Renal pelvis (tissue), 4 donors: ENCODE measurements around the gene LMO7. TPM values are rescaled to one million over a fixed set of nuclear protein-coding genes. Genes with fewer than 3 reads are reported as not detected.
A peak's percentile ranks its signal among the peaks of the same experiment; 100 is the strongest.

Source experiments
- DNase-seq: peaks from one replicate; pipeline ENCODE4 v3.0.0-alpha.2; 2013
- polyA plus RNA-seq, 3 donors: library from polyadenylated mRNA; unstranded; fragments of 120-200 nt; gene quantifications; one replicate each; pipeline ENCODE4 v1.2.1, GENCODE V29; 2013; ENCODE audit not compliant: insufficient read length in 3 of 3

LMO7 gene
- polyA plus RNA-seq, 3 donors: 84.7 to 101 (median 88.0) TPM

DNA sequence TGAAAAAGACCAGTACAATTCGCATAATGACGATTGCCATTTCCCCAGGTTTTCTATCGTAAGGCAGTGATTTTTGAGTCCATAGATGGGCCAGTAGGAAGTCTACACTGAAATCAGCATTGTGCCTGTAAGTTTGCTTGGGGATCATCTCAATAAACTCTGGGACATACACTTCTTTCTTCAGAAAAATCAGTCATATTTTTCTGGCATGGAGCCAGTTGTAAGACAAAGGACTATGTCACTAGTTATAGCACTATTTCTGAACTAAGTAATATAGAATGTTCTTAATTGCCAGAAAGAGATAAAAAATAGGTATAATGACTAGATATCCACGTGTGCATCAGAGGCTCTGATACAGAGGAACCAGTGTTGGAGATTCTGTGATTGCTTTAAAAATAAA, 243.5 kb downstream of the LMO7 start:
- DNase-seq: no peak

DNA sequence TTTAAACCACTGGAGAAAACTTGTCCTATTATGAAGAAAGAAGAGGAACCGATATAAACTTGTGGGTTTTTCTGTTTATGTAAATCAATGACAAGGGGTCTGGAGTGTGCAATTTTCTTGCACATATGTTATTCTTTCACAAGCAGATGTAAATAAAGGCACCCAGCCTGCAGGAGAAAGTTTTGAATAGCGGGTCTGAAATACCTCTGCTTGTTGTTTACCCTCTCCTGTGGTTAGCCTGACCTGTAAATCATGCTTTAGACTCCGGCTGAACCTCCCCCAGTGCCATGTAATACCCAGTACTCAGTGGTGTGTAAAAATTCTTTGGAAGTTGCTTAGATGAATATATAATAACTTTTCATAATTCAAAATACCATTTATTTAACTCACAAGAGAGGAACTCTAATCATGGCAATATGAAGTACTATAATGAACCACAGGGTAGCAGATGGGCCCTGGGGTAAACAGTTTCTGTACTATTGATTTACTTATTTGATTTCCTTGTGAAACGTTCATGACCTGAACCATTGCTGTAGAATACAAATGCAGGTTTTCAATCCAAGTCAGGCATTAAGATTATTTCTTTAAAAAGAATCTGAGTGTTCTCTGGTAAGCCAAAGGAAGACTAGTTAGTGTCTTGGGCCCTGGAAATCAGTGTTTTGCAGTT, 245.1 kb downstream of the LMO7 start:
- no peak for DNase-seq

DNA sequence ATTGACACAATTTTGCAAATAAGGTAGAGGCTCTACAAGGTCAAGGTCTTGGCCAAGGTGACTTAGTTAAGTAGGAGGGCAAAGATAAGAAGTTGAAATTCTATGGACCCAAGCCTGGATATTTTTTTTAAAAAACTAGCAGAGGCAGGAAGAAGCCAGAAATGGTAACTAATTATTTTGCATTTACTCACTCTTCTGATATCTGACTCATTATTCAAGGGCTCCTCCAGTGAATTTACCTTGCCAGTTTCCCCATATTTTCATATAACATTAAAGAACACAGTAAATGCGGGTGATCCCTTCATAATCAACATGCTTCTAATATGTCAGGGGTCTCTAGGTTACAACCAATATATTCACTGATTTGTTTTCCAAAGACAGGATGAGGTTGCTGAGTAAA, 246.1 kb downstream of the LMO7 start:
- DNase-seq: no peak

DNA sequence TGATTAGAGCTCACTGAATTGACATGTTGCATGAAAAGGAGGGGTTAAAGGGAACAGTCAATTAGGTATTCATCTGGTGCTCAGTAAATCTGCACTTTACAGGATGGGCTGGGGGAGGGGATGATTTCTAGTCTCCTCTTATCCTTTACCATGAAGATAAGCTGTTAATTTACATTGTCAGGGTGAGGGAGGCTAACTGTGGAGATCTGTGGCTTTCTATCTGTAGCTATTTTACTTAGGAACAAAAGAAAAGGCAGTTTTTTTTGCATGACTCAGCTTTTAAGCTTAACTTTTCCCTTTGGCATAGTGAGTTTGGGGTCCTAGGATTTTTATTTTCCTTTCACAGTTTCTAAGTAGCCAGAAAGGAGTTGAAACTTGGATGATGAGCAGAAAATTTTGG, 253.3 kb downstream of the LMO7 start:
- no peak for DNase-seq

DNA sequence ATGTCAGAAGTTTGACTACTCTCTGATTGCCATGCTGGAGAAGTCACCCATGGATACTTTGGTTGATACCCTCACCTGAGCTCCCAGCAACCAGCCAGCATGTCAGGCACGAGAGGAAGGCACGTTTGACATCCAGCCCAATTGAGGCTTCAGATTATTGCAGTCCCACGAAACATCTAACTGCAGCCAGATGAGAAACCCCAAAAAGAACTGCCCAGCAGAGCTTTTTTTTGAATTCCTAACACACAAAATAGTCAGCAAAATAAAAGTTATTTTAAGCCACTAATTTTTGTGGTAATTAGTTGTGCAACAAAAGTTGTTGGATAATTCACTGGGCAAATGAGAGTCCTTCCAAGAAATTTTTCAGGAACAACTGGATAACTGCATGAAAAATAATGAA, 259.0 kb downstream of the LMO7 start:
- no peak for DNase-seq

DNA sequence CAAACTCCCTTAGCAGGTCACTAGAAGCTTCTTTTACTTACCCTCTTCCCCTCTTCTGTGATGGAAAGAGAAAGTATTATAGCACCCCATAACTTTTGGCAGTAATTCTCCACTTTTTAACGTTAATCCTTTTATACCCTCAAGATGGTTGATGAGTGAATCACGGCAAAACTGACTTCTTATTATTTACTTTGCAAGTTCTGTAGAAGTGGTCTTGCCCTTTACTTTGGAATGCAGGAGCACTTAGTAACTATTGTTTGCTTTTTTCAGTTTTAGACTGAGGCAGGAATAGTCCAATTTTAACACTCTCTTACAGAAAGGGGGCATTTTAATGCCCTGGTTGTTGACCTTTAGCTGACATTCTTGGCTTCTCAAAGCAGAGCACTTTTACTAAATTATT, 260.1 kb downstream of the LMO7 start:
- no peak for DNase-seq

DNA sequence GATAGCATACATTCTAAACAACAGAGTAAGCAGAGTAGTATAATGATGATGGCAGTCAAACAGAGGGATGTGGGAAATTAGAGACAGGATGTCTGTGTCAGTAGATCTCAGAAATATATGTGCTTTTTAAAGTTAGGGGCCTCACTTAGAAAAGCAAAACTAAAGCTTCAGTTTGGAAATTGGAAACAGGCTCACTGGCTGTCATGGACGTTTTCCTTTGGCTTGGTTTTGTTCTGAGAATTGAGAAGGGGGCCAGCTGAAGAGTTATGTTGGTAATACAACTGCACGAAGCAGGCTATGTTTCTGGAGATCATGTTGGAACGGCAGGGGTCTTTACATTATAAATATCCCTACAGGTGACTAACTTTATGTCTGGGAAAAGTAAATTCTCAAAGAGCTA, 261.3 kb downstream of the LMO7 start:
- no peak for DNase-seq

DNA sequence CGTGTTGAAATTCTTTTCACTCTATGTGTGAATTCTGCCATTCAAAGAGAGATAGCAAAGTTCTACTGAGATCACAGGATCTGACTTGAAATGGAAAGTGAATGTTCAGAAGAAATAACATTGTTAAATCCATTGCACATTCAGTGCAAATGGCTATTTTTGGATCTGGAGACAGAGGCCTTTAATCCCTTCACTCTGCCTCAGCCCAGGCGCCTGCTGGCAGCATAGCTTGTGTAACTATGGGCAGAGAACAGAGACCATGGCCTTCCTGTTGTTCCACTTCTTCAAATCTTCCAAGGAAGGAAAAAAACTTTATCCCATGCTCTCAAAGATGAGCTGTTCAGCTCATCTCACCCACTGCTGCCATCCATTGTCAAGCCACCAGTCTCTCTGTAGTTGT, 265.4 kb downstream of the LMO7 start:
- DNase-seq: no peak

DNA sequence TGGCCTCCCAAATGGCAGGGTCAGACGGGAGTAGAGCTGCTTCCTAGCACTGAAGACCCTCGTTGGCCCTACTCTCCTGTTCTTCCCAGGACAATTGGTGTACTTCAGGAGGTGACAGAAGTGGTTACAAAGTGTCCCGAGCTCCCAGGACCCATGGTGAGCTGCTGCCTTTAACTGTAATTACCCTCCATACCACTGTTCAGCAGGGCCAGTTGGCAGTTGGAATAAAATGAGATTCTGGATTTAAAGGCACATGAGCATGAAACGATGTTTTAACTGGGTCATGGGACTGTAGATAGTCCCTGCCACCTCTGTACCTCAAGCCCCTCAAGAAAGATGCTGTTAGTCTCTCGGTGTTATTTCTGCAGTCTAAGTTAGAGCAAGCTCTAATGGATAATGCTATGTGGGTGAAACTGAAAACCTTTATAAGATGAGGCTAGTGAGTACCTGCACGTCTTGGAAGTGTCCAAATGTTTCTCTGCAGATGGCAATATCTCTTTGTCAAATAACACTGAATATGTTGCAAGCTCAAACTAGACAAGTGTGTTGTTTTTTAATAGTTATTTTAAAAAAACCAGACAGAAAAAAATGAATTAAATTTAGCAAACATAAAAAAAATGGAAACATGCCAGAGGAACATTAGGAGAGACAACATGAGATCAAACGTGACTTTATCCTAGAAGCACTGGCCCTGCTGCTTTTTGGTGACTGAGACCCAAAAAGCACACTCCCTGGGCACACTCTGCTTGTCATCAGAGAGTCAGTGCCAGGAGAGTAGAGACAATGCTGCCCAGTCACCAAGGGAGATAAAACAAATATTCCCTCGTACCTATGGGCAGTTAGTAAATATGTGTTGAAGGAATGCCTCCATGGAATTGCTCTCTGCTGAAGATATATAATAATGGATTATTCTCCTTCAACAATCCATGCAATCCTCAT, 266.3 kb downstream of the LMO7 start:
- DNase-seq: no peak

DNA sequence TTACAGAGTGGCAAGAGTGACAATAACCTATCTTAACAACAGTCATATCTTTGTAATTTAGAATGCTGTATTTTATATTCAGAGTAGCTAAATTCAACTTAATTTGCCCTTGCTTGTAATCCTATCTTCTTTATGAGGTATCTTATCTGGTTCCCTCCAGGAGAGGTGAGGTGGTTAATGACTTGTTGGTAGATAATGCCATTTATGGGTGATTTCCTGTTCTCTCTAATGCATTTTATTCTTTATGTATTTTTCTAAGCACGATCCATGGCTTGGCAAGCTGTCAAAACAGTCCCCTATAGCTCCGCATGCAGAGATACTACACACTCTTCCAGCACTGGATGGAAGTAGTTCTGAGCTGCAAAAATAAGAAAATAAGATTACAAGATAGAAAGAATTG, 267.9 kb downstream of the LMO7 start:
- no peak for DNase-seq

DNA sequence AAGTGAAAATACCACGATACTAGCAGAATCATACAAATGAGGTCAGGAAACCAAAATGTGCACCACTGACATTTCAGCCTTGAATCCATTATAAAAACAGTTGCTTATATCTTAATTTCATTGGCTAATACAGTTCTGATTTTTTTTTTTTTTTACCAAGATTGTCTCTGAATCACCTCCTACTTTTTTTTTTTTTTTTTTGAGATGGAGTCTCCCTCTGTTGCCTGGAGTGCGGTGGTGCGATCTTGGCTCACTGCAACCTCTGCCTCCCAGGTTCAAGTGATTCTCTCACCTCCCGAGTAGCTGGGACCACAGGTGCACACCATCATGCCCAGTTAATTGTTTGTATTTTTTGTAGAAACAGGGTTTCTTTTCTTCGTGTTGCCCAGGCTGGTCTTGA, 270.2 kb downstream of the LMO7 start:
- DNase-seq: no peak

DNA sequence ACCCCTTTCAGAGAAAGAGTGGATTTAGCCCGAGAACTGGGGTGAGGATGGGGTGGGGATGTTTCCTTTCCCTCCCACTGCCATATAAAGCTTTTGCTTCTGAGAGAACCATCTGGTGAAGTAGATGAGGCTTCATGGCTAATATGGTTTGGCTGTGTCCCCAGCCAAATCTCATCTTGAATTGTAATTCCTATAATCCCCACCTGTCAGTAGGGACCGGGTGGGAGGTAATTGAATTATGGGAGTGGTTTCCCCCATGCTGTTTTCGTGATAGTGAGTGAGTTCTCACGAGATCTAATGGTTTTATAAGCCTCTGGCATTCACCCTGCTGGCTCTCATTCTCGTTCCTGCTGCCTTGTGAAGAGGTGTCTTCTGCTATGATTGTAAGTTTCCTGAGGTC, 270.9 kb downstream of the LMO7 start:
- DNase-seq: no peak

DNA sequence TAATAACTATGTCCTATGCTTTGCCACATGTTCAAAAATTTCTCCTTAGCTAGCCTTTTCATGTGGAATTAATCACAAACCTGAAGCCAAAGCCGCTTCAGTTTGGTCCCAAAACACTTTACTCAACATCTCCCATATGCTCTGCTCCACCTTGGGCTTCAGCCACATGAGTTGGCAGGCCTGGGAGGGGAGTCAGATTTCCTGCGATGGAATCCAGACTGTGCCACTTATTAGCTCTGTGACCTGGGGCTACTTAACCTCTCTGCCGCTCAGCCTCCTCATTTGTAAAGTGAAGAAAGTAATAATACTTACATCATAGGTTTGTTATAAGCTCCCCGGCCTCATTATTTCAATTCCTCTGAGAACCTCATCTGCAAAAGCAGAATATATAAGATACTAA, 272.0 kb downstream of the LMO7 start:
- DNase-seq: peak; percentile 12

Other genes starting within 250 kb of the LMO7 start
- 10 to 100 TPM; 46.9 to 50.4 (median 48.1) TPM for gene TBC1D4, start 154.2 kb upstream of the LMO7 start, polyA plus RNA-seq
- gene COMMD6, start 98.5 kb upstream of the LMO7 start, polyA plus RNA-seq: 100 to 1,000 TPM; 204 to 265 (median 234) TPM
- gene UCHL3, start 86.5 kb upstream of the LMO7 start, polyA plus RNA-seq: 10 to 100 TPM; 28.1 to 33.1 (median 29.0) TPM